ENCODE measurements around the gene RASGRP1.

Gene RASGRP1

DNA sequence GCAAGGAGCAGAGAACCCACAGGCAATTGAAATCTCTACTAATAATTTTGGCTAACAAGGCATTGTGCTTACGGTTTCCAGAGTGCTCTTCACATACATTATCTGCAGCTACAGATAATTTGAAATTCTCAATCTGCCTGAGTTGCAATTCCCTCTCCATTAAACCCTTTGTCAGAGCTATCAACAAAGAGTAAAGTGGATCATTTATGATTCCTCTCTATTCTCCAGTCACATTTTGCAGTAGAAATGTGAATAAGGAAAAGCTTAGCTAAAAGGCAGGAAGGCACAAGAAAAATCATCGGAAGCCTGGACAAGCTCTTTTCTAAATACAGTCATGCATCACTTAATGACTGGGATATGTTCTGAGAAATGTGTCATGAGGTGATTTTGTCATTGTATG is 61.1 kb downstream of the RASGRP1 start:
- no peak for DNase-seq

DNA sequence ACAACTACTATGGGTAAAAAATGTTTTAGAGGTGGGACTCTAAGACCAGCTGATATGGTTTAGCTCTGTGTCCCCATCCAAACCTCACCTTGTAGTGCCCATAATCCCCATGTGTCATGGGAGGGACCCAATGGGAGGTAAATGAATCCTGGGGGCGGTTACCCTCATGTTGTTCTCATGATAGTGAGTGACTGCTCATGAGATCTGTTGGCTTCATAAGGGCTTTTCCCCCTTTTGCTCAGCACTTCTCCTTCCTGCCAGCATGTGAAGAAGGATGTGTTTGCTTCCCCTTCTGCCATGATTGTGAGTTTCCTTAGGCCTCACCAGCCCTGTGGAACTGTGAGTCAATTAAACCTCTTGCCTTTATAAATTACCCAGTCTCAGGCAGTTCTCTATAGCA is 65.0 kb downstream of the RASGRP1 start:
- DNase-seq: no peak

DNA sequence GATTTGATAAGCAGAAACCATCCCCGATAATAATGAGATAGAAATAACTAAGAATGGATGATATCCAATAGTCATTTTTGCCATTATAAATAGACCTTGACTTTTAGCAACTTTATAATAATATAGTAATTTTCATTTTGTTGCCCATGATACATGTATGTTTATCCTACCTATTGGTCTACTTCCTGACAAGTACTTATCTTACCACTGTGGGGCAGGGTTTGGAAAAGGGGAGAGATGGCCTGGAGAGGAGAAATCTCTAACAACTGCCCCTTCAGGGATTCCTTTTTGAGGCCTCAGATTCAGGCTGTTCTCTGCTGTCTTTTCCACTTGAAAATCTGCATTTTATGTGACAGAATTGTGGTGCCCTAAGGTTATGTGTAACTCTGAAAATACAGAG is 68.5 kb downstream of the RASGRP1 start:
- no peak for DNase-seq

DNA sequence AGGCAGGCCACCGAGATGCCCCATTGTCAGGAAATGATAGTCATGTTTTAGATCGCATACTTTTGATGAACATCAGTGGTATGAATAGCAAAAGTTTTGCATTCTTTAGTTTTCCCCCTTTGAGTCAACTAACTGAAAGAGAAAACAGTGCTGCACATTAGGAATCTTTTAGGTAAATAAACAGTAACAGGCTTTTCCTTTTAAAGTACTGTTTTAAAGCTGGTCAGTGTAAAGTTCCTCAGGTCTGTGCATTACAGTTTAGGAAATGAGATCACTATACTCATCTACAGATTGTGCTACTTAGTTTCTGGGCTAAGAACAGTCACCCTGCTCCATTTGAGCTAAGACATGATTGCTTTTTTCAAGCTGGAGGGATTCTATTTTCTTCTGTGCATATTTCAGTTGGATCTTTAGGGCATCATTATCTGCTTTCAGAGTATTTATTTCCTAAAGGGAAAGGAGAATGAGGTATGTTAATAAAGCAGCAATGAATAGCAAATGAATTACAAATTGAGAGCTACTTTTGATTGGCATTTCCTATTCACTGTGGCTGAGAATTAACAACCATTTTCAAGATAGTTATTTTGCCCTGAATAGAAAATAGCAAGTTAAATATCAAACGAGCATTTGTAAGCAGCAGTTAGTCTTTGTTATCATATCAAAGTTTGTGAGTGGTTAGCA is 74.2 kb downstream of the RASGRP1 start:
- DNase-seq: no peak

DNA sequence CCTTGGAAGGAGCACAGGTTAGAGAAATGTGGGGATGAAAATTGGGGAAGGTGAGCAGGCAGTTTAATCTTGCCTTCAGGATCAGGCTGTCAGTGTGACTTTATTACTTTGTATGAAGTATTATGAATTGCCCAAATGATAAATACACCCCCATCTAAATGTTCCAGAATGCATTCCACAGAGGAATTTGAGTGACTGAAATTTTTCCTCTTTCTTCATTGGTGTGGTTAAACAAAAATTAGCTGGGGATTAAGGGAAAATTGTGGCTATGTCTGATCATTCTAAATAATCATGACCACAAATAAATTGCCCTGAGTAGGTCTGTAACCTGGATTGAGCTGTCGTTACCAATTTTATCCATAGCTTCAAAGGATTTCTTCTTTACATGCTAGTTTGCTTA is 77.2 kb downstream of the RASGRP1 start:
- DNase-seq: no peak

DNA sequence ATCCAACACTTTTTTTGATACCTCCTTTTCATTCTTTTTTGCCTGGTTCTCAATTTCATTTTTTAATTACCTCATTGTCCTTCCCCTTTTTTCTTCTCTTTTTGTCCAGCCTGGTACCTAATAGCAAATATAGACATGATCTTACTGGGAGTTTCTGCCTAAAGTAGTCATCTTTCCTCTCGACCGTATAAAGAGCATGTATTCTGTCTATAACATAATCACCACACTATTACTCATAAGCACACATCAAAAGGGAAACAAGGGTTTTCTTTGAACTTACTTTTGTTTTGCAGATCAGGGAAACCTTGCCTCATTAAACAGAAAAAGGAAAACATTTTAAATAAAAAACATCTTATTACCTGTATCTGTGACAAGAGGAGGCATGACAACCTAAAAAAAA is 77.7 kb downstream of the RASGRP1 start:
- DNase-seq: peak; percentile 18

DNA sequence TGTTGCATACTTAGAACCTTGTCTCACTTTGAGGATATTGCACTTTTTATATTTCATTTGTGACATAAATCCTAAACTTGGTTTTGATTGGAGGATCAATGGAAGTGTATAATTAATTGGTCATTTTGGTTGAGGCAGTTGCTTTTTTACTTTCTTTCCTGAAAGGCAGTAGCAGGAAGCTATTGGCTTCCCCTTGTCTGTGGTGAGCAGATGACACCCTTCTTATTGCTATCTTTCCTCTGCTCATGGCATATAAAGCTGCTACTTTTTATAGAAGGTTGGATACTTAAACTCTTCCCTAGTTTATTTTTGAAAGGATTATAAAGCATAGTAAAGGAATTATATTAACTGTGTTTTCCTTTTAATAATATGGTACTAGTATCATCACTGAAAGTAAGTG is 82.0 kb downstream of the RASGRP1 start:
- DNase-seq: no peak

DNA sequence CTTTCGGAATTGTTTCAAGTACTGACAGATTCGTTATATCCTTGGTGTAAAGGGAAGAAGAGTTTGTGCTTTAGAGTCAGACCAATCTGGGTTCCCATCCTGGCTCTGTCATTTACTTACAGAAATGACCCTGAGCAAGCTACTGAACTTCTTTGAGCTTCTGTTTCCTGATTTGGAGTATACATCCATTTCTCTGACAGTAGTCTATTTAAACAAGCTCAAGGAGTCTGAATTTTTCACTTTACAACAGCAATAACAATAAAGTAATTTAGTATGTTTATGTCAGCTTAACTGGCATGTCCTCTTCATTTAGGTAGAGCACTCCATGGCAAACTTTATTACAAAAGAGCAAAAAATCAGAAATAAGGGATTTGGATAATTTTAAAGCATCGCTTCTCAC is 82.9 kb downstream of the RASGRP1 start:
- no peak for DNase-seq

DNA sequence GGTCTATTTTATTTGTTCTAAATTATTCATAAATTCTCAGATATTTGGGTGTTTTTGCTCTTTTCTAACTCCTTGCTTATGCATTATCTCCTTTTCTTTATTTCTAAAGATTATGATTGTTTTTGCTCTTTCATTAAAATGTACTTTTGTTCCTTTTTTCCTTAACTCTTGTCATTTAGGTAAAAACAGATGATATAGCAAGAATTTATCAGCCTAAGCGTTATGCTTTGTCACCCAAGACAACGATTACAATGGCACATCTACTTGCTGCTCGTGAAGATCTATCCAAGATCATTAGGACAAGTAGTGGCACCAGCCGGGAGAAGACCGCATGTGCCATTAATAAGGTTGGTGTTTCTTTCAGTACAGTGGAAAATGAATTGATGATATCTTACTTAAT is 83.5 kb downstream of the RASGRP1 start:
- no peak for DNase-seq

DNA sequence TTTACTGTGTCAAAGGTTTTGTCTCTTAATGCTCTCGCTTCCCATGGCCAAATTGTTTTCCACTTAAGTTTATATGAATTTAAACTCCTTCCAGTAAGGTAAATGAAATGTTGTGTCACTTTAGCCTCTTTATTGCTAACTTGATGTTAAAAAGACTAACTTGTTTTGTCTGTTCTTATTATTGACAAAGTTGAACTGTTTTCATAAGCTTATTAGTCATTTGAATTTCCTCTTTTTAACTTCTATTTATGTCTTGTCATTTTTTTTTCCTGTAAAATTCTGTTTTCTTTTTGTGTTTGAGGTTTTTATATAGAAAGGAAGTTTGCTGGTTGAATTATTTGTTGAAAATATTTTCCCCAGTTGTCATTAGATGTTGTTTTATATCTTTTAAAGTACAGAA is 84.9 kb downstream of the RASGRP1 start:
- no peak for DNase-seq

DNA sequence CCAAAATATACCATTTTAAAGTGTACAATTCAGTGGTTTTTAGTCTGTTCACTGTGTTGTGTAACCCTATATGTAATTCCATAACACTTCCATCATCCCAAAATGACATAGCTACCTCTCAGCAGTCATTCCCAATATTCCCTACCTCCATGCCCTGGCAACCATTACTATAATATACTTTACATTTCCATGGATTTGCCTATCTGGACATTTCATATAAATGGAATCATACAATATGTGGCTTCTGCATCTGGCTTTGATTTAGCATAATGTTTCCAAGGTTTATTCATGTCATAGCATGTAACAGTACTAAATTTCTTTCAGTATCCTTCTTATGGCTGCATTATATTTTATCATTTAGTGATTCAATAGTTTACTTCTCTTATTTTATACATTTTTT is 85.3 kb downstream of the RASGRP1 start:
- no peak for DNase-seq

DNA sequence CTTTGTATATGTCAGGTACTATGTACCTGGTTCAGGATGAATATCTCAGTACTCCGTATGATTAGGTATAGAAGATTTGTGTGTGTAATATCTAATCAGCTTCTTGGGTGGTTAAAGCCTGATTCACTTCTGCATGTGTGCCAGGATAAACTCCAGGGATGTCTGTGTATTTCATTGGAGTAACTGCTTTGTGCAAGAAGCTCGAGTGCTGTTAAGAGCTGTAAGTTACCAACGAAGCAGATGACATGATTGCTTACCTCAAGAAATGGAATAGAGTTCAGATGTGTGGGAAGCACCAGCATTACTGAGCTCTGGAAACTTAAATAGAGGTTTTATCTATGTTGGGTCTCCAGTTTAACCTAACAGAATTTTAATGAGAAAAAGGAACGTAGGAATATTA is 87.0 kb downstream of the RASGRP1 start:
- DNase-seq: no peak

DNA sequence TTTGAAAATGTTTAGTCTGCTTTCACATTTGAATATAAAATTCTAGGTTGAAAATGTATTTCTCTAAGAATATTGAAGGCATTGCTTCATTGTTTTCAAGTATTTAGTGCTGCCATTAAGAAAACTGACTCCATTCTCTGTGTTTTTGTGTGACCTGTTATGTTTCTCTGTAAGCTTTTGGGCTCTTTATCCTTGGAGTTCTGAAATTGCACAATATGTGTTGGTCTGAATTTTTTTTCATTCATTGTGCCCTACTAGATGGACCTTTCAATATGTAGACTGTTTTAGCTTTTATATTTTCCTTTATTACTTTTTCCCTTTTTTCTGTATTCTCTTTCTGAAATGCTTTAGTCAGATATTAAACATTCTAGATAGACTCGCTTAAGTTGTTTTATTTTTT is 88.5 kb downstream of the RASGRP1 start:
- DNase-seq: no peak

DNA sequence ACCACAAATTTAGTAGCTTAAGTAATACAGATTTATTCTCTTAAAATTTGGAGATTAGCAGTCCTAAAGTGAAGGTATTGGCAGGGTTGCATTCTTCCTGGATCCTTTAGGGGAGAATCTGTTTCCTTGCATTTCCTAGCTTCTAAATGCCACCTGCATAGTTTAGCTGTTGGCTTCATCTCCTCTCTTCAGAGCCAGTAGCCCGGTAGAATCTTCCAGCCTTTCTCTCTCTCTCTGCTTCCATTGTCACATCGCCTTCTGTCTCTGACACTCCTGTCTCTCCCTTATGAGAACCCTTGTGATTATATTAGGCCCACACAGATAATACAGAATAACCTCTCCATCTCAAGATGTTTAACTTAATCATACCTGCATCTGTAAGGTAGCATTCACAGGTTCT is 89.3 kb downstream of the RASGRP1 start:
- no peak for DNase-seq

DNA sequence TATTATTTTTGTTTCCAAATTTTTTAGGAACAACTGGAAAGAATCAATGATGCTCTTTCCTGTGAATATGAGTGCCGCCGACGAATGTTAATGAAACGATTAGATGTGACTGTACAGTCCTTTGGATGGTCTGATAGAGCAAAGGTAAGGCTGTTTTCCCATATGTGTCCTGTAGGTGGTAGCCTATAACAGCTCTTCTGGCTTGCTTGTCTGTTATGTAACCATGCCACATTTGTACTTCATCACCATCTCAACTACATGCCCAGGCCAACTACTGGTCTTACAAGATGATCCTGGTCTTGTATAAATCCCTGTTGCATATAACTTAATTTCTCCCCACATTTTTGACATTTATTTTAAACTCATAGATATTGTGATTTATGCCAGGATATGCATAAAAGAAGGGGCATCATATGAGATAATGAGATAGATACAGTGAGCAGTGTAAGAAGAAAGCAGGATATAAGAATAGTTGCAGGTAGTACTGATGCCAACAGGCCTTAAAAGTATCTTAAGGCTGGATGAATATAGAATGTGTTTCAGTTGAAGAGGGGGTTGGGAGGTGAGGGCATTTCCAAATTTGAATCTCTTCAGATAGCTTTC is 90.4 kb downstream of the RASGRP1 start:
- peak; percentile 66 for DNase-seq

DNA sequence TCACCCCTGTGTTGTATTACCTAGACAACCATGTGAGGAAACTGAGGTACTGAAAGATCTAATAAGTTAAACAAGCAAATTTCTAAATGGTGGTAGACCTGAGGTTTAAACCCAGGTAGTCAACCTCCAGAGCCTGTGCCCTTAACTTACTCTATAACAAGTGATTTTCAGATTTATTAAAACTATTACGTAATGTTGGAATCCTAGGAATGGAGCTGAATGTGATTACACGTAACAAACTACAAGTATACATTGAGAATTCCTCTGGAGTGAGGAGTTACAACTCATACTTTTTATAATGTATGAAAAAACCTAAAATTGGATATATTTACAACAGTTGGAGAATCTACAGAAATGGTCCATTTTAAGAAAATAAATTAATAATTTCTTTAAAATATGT is 92.6 kb downstream of the RASGRP1 start:
- no peak for DNase-seq

DNA sequence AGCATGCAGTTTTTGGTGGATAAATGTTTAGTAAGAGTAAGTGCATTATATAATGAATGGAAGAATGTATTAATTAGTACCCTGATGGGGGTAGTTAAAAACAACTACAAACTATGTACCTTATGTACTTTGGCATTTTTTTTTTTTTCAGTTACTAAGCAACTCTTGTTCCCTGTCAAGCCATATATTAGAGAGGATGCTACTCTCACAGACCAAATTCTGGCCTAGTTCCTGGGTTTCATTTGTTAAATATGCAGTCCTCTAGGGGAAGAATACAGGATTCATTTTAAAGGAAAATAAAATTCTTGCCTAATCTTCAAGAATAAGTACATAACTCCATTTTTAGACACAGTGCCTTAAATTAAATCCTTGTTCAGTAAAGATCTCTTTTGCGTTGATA is 93.8 kb downstream of the RASGRP1 start:
- no peak for DNase-seq

DNA sequence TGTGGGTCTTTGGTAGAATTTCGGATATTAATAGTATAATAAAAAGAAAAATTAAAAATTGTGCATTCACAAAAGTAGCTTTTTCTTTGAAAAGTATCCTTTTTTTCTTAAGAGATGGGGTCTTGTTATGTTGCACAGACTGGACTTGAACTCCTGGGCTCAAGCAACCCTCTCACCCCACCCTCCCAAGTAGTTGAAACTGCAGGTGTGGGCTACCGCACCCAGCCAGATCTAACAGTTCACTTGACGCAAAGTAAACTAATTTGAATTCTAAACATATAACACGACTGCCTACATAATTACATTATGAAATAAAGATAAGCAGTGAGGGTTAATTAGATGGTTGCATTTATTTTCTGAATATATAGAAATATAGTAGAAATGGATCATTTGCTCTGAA is 99.9 kb downstream of the RASGRP1 start:
- DNase-seq: no peak

DNA sequence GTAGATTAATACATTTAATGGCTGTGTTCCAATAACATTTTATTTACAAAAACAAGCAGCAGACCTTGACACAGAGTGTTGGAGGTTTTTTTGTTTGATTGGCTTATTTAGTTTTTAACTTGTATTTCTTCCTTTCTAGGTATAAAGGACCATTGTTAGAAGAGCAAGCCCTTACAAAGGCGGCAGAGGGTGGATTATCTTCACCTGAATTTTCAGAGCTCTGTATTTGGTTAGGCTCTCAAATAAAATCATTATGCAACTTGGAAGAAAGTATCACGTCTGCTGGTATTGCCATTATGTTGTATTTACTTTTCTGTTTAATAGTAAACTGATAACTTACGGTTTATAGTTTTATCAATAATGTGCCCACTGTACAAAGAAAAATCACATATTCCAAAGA is 100.7 kb downstream of the RASGRP1 start:
- DNase-seq: no peak

DNA sequence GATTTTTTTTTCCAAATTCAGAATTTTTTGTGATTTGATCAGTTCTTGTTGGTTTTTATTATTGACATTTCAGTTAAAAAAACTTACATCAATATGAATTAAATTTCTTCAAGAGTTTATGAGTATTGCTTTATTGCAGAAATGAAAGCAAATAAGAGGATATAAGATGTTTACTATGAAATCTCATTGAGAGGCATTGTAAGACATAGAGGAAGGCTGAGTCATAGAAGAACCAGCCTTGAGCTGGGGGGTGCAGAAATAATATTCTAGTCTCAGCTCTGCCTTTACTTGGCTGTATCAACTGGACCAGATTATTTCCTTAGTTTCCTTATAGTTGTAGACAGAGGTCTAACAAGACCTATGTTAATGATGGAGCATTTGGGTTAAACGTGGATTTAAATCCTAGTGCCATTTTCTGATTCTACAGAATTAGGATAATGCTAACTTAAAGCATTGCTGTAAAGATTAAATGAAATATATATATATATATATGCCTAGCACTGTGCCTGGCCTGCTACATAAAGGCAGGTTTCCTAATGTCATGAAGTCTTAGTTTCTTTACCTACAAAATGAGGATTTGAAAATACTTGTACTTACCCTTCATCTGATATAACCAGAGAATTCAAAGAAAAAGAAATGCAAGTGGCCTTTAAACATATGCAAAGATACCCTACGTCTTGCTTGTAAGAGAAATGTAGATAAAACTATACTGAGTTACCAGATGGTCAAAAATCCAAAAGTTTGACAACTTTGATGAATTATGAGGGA is 103.4 kb downstream of the RASGRP1 start:
- no peak for DNase-seq

DNA sequence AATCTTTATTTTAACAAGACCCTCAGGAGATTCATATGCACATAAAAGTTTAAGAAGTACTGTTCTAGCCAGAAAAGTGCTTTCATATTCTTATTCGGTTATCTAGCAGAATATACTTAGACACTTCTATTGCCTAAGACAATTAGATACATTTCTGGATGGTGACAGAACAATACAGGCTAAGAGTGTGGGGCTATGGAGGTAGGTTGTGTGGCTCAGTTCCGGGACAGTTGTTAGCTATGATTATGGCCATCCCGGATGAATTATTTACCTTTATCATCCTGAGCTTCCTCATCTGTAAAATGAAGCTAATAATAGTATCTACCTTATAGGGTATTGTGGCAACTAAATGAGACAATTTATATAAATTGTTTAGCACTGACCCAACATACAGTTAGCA is 104.1 kb downstream of the RASGRP1 start:
- DNase-seq: no peak

DNA sequence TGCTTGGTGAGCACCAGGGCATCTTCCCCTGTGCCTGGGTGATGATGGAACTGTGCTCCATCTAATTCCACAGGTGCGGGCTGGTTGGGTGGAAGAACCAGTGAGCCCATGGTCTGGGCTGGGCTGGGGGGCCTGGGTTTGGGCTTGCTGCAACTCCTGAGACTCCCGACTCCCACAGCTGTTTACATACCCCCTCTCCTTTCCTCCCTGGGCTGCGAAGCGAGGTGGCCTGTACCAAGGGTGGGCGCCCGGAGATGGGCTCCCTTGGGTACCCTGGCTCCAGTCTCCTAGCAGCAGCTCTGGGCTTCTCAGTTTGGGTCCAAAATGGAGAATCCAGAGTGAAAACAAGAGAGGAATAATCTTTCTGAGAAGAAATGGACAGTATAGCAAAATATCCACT is 105.1 kb downstream of the RASGRP1 start:
- no peak for DNase-seq

DNA sequence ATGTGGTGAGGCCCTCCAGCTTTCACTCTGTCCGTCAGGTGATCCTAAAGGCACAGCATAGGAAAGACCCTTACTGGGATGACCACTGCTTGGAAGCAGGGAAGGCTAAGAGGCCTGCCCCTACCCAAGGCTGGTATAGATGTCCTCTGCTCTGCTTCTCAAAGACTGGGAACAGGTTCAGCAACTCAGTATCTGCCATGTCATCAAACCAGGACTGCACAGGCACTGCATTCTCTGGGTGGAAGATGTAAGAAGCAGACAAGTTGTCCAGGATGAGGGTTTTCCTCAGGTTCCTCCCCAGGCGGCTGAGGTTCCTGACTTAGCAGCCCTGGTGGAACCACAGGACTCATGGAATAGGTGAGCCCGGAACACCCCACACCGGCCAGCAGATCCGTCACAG is 106.0 kb downstream of the RASGRP1 start:
- no peak for DNase-seq

DNA sequence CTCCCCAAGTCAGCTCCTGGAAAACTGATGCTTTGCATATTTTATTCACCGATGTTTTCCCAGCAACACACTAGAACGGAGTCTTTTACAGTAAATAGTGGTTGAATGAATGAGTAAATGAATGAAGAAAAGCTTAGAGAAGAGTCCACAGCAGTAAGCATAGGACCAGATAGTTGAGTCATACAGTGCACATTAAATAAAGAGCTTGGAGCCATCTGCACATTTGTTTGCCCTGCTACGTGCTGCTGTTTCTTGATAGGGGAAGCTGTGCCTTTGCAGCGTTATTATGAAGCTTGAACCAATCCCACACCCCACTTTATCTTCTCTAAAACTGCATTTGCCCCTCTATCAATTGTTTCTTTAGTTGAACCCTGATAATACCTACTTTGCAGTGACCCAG is 109.5 kb downstream of the RASGRP1 start:
- DNase-seq: no peak
